ENCODE measurements around the gene SORT1. TPM values are rescaled to one million over a fixed set of nuclear protein-coding genes. Genes with fewer than 3 reads are reported as not detected.

Gene SORT1
- total and polyA plus RNA-seq, 2 of the 4 experiments (the other 2 are of a cell fraction): 15.8 to 16.7 TPM

- H2BK15ac ChIP-seq (ENCODE audit: low read depth, low read length): no peak overlapping the region; the same call in 2 of the 3 replicates
- H2AK5ac ChIP-seq (ENCODE audit: low read depth, low read length): no peak overlapping the region
- ATAC-seq (ENCODE audit: low read depth) (no peak), DNase-seq (no peak)
- POLR2A ChIA-PET (ENCODE audit: unreplicated experiment): no interaction called here
- H3K79me1 ChIP-seq (ENCODE audit: low read depth in 1 of 2, low read length in 2 of 2): peaks cover 19 to 62% of the 10 kb centered on the region in 2 experiments
- peaks cover 28% of the 10 kb centered on the region for H4K20me1 ChIP-seq (ENCODE audit: insufficient read depth, low read length)
- intact Hi-C loops (cut with micrococcal nuclease): no loop called here
- in situ Hi-C loops (cut with MboI; ENCODE audit: low sequenced_read_pairs): no loop called here
- H3K27me3 ChIP-seq (ENCODE audit: control insufficient read depth, insufficient read depth, low read length): no peaks in the 10 kb centered on the region
- CTCF ChIA-PET: no interaction called here
- no peak overlapping the region for H3K9ac ChIP-seq (ENCODE audit: low read depth, low read length)
- no peak overlapping the region for H2AFZ ChIP-seq (replicated peaks; ENCODE audit: low read length, poor library complexity)
- no peak overlapping the region for H3K56ac ChIP-seq (ENCODE audit: extremely low read depth, insufficient read depth, low read length)
- H4K8ac ChIP-seq (ENCODE audit: low read depth in 2 of 2, low read length in 2 of 2): no peak overlapping the region
- dilution Hi-C loops (cut with HindIII; ENCODE audit: low sequenced_read_pairs, unreplicated experiment): no loop called here
- H3K9me3 ChIP-seq (ENCODE audit: control insufficient read depth, insufficient read depth, low read length): no peaks in the 10 kb centered on the region
- no TSS peak for BruUV-seq (replicated peaks)
- H3K4ac ChIP-seq (ENCODE audit: low read depth, low read length): no peak overlapping the region
- no peak overlapping the region for H2BK5ac ChIP-seq (ENCODE audit: low read depth, low read length, poor library complexity, severe bottlenecking)
- H4K5ac ChIP-seq (ENCODE audit: low read depth, low read length): no peak overlapping the region
- H3K4me2 ChIP-seq (ENCODE audit: low read depth, low read length): no peak overlapping the region
- H3K23ac ChIP-seq (ENCODE audit: low read depth, low read length): no peak overlapping the region
- no peak overlapping the region for H4K91ac ChIP-seq (ENCODE audit: insufficient read depth, low read depth, low read length)
- no peak overlapping the region for H3K18ac ChIP-seq (ENCODE audit: low read depth, low read length)
- H3K9me1 ChIP-seq (ENCODE audit: insufficient read depth, low read length): peaks cover 3% of the 10 kb centered on the region; the same call in 1 of the 2 replicates
- no peak overlapping the region for H3K27ac ChIP-seq (ENCODE audit: insufficient read depth, low read length)
- H2BK20ac ChIP-seq (ENCODE audit: low read depth, low read length): no peak overlapping the region
- TF ChIP-seq RFX5 (IDR thresholded peaks at IDR 0.05; ENCODE audit: low read depth, low read length) (no peak), CHD1 (IDR thresholded peaks at IDR 0.05; ENCODE audit: low read depth, low read length) (no peak), CTCF (conservative IDR thresholded peaks at IDR 0.05; ENCODE audit: low read depth, low read length) (no peak), ELK1 (IDR thresholded peaks at IDR 0.05; ENCODE audit: borderline replicate concordance, low read depth, low read length) (no peak)
- H2BK120ac ChIP-seq (ENCODE audit: low read depth, low read length): no peak overlapping the region
- H3K4me3 ChIP-seq (ENCODE audit: insufficient read depth, low read depth, low read length): no peak overlapping the region
- peaks cover 11% of the 10 kb centered on the region for H3K36me3 ChIP-seq (ENCODE audit: control insufficient read depth, insufficient read depth, low read length)
- H3K4me1 ChIP-seq (ENCODE audit: control insufficient read depth, insufficient read depth, low read length): peaks cover 3% of the 10 kb centered on the region; the same call in 1 of the 2 replicates
- no peak overlapping the region for H2AK9ac ChIP-seq (replicated peaks; ENCODE audit: low read depth, low read length, poor library complexity)
- H3K14ac ChIP-seq (replicated peaks; ENCODE audit: low read depth, low read length): no peak overlapping the region
- 83% methylated on average over 2 of the region's 2 CpGs; no CpG with 5 or more reads in 1 of the 2 experiments for WGBS, 2 experiments (ENCODE audit: extremely low coverage in 2 of 2, insufficient read length in 1 of 2)
These were observed 25.8 kb upstream of the SORT1 start for GRCh38 chr1:109423498-109423897.
